CD4-positive, alpha-beta T cell treated with Interleukin-17A for 1 hour (primary cell): ENCODE results near the gene LRRC36.
A peak's percentile ranks its signal among the peaks of the same experiment; 100 is the strongest.

ENCODE experiments used
- DNase-seq: peaks from one replicate; pipeline ENCODE4 v3.0.0-alpha.2; 2020

LRRC36 gene

GRCh38 chr16:67428146-67428731 lies 101.6 kb downstream of the LRRC36 start:
- peak; percentile 52 for DNase-seq

DNA sequence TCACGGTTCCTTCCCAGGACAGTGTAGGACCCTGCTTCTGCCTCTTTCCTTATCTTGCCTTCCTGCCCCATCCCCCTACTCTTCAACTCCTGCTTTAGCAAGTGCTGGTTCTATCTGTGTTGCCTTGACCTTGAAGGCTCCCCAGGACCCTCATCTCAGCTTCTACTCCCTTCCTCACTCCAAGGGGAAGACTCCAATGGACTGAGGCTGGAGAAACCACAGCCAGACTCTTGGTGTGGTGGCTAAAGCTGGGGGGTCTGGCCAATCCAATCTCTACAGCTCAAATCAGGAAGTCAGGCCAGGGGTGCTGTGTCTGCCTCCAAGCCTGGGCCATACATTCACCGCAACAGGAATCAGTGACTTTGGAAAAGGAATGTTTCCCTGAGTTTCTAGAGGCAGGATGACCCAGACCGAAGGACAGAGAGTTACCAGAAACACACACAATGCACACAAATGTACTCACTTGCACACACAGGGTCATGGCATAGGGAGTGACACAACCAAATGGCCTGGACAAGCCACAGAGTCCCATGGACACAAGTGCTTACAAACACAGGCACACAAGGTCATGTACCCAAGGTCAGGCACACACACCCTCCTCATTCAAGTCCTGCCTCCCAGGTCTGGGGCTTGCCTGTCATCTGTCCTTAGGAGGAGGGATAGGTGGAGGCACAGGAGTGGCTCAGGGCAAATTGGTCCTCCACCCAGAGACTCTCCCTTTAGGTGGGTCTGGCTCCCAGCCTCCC lies 102.6 kb downstream of the LRRC36 start:
- no peak for DNase-seq

- DNase-seq: no peak
These were observed 103.3 kb downstream of the LRRC36 start for GRCh38 chr16:67429799-67430503.

DNA sequence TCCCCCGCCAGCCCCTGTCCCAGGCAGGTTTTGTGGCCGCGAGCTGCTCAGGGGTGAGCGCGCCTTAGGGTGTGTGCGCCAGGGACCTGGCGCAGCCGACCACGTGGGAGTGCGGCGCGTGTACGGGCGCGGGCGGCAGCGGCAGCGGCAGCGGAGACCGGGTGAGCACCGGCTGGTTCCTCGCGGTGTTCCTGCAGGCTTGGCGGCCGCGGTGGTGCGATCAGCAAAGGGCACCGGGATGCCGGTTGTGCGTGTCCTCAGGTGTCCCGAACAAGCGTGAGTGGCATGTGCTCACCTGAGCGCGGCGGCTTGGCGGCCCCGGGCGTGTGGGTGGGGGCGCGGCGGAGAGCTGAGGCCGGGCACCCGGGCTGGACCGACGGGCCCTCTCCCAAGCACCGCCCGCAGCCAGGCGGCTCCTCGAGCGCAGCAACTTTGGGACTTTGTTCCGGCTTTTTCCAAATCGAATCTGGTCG lies 103.9 kb downstream of the LRRC36 start:
- DNase-seq: no peak

DNA sequence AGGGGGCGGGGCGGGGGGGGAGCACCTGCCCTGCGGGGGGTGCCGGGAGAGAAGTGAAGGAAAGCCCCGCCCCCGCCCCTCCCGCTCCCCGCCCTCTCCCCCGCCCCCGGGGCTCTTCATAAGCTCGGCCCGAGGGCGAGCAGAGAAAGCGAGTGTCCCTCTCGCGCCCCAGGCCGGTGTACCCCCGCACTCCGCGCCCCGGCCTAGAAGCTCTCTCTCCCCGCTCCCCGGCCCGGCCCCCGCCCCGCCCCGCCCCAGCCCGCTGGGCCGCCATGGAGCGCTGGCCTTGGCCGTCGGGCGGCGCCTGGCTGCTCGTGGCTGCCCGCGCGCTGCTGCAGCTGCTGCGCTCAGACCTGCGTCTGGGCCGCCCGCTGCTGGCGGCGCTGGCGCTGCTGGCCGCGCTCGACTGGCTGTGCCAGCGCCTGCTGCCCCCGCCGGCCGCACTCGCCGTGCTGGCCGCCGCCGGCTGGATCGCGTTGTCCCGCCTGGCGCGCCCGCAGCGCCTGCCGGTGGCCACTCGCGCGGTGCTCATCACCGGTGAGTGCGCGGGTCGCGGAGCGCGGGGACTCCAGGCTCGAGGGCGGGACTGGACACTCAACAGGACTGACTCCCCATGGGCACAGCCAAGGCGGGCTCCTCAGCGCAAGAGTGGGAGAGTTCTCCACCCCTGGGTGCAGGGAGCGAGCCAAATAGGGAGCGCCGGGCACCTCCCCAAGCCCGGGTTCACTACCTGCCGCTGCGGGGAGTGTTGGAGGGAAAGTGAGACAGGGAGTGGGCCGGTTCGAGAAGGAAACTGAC lies 104.6 kb downstream of the LRRC36 start, which contains the start of gene HSD11B2:
HSD11B2 (plus strand) TSS at position 145 of the 798 bp plus-strand sequence; CDS start at position 273, 128 bp downstream.
- DNase-seq: peak; percentile 24

DNA sequence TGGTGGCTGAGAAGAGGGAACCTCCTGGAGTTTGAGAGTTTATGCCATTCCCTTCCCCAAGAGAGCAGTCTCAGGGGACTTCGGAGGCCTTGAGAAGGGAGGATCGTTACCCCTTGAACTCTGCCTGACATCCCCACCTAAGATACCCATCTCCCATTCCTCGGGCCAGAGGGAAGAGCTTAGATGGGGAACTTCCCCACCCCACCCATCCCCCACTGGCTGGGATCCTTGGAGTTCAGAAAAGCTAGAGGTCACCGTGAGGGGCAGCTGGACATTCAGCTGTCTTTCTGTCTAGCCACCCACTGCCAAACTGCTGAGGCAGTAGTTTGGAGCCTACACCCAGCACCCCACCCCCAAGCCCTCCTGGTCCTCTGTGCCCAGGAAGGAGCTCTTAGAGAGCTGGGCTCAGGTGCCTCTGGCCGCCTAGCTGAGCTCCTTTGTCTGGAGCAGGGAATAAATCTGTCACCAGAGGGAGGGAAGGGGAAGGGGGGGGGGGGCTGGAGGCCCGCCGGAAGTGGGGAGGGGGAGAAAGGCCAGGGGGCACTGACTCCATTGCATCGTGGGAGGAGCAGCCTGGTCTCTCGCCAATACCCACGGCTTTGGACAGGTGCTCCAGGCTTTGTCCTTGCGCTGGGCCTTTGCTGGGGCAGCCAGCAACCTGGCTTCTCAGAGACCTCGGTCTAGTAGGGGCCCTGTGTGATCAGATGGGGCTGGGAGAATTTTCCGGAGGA lies 105.3 kb downstream of the LRRC36 start:
- DNase-seq: no peak

DNA sequence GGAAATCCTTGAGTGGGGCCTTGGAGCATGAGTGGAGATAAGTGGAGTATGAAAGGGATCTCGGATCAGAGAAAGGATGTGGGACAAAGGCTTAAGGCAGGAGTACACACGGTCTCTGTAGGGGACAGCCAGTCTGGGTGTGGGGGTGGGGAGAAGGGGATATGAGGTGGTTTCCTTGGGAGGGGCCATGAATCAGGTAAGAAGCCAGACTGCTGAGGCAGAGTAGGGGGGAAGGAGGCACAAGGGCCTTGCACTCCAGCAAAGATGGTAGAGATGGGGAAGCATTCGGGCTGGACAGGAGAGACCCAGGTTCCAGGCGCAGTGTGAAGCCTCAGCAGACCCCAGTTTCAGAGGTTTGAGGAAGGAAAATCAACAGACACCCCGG lies 105.9 kb downstream of the LRRC36 start:
- DNase-seq: no peak

GRCh38 chr16:67433131-67433719 lies 106.6 kb downstream of the LRRC36 start:
- DNase-seq: no peak
